PC-3 (cell line): ENCODE results near the gene MRPS14. TPM values are rescaled to one million over a fixed set of nuclear protein-coding genes. Genes with fewer than 3 reads are reported as not detected.

Experiments
- ATAC-seq: fragments of 200-7000 bp; cut with Tn5 transposase; 2 replicates; pipeline ENCODE4 v1.9.1; 2020; ENCODE audit warnings: mild to moderate bottlenecking, moderate library complexity
- BruUV-seq: library from RNA; stranded (reverse); fragments of 400-500 nt; replicated peaks from 2 replicates; lab custom pipeline; 2021; lab: Mats Ljungman, UMichigan
- CTCF ChIA-PET: fragments of 300-600 bp; sonication (Branson Sonifier 250); formaldehyde crosslinking; loops from one replicate; lab custom pipeline; 2022; ENCODE audit warnings: antibody characterized with exemption; lab: Charles Lee
- POLR2A ChIA-PET: fragments of 300-600 bp; sonication (Branson Sonifier 250); formaldehyde crosslinking; loops from one replicate; lab custom pipeline; 2022; ENCODE audit warnings: antibody characterized with exemption; ENCODE audit not compliant: unreplicated experiment; lab: Charles Lee
- DNase-seq: peaks from one replicate; pipeline ENCODE4 v3.0.0-alpha.2; 2015
- H2AFZ ChIP-seq: fragments of 300-600 bp; sonication (generic); 2 replicates; pipeline ENCODE4 v1.6.0; 2016; ENCODE audit warnings: antibody characterized with exemption, low read length
- H3F3A ChIP-seq: fragments of 300-600 bp; sonication (generic); one replicate; pipeline ENCODE4 v1.6.0; 2017; ENCODE audit warnings: antibody characterized with exemption, low read length, control low read depth, mild to moderate bottlenecking; ENCODE audit not compliant: unreplicated experiment
- H3K27ac ChIP-seq: fragments of 300-600 bp; sonication (generic); 2 replicates; pipeline ENCODE4 v1.5.1; 2016; ENCODE audit warnings: mild to moderate bottlenecking, low read length
- H3K27me3 ChIP-seq: fragments of 300-600 bp; sonication (generic); 2 replicates; pipeline ENCODE4 v1.6.1; 2016; ENCODE audit warnings: low read length, mixed read lengths
- H3K36me3 ChIP-seq: fragments of 300-600 bp; sonication (generic); 2 replicates; pipeline ENCODE4 v1.6.1; 2016; ENCODE audit warnings: low read depth, mixed run types, low read length, mixed read lengths
- H3K4me1 ChIP-seq: fragments of 300-600 bp; sonication (generic); 2 replicates; pipeline ENCODE4 v1.5.1; 2016; ENCODE audit warnings: low read length; ENCODE audit not compliant: insufficient read depth
- H3K4me2 ChIP-seq: fragments of 300-600 bp; sonication (generic); 2 replicates; pipeline ENCODE4 v1.6.0; 2016; ENCODE audit warnings: low read length
- H3K4me3 ChIP-seq: fragments of 300-600 bp; sonication (generic); 2 replicates; pipeline ENCODE4 v1.5.1; 2016; ENCODE audit warnings: mild to moderate bottlenecking, low read length, mixed read lengths
- H3K79me2 ChIP-seq: fragments of 300-600 bp; sonication (generic); 2 replicates; pipeline ENCODE4 v1.6.1; 2017; ENCODE audit warnings: low read length, mixed read lengths
- H3K9ac ChIP-seq: fragments of 300-600 bp; sonication (generic); 2 replicates; pipeline ENCODE4 v1.6.0; 2016; ENCODE audit warnings: mild to moderate bottlenecking, low read length
- H3K9me2 ChIP-seq: fragments of 300-600 bp; sonication (generic); replicated peaks from 2 replicates; pipeline ENCODE4 v1.6.1; 2016; ENCODE audit warnings: mixed run types, low read length, mixed read lengths
- H3K9me3 ChIP-seq: fragments of 300-600 bp; sonication (generic); 2 replicates; pipeline ENCODE4 v1.6.1; 2016; ENCODE audit warnings: low read length, mixed read lengths
- H4K20me1 ChIP-seq: fragments of 300-600 bp; sonication (generic); 2 replicates; pipeline ENCODE4 v1.6.1; 2016; ENCODE audit warnings: low read length, mixed read lengths
- CTCF ChIP-seq: fragments of 300-600 bp; sonication (generic); conservative IDR thresholded peaks from 2 replicates; pipeline ENCODE4 v1.5.1; 2017; ENCODE audit warnings: antibody characterized with exemption, low read depth, mild to moderate bottlenecking, low read length
- EZH2 ChIP-seq: fragments of 300-600 bp; sonication (generic); IDR thresholded peaks from one replicate; pipeline ENCODE4 v1.6.1; 2017; ENCODE audit warnings: antibody characterized with exemption, mild to moderate bottlenecking, low read length; ENCODE audit not compliant: unreplicated experiment
- EZH2phosphoT487 ChIP-seq: fragments of 300-600 bp; sonication (generic); IDR thresholded peaks from 2 replicates; pipeline ENCODE4 v1.6.1; 2018; ENCODE audit warnings: mild to moderate bottlenecking, antibody characterized with exemption, low read length, borderline replicate concordance
- intact Hi-C: fragments of 100-400 bp; cut with micrococcal nuclease; formaldehyde crosslinking; loops from 2 replicates; pipeline ENCODE4 v1.9.0; 2023
- total RNA-seq: library from RNA; depleted of rRNA; stranded (reverse); fragments of >200 nt; gene quantifications from 2 replicates; pipeline ENCODE4 v1.2.3, GENCODE V29; 2014

MRPS14 gene
- total RNA-seq, 1 experiment from 2014 or later, result 21.8 TPM

- H3K9me2 ChIP-seq, result no peaks in the 10 kb centered on the region
- H3K4me1 ChIP-seq, result peaks cover 43% of the 10 kb centered on the region
- no peaks in the 10 kb centered on the region for H3K9me3 ChIP-seq
- no peaks in the 10 kb centered on the region for H3F3A ChIP-seq
- H3K79me2 ChIP-seq, result no peaks in the 10 kb centered on the region
- H4K20me1 ChIP-seq, result no peaks in the 10 kb centered on the region
- H3K4me2 ChIP-seq, result no peak overlapping the region
- H3K9ac ChIP-seq, result no peak overlapping the region
- no peaks in the 10 kb centered on the region for H3K36me3 ChIP-seq
- intact Hi-C loops, result no loop called here
- no peaks in the 10 kb centered on the region for H3K27me3 ChIP-seq
- no peak overlapping the region for H3K4me3 ChIP-seq
- no peak for DNase-seq
- ATAC-seq, result no peak
- TF ChIP-seq EZH2phosphoT487 (no peak), CTCF (no peak), EZH2 (no peak)
- ChIA-PET POLR2A (no interaction called here), CTCF (no interaction called here)
- no TSS peak for BruUV-seq
- H3K27ac ChIP-seq, result no peak overlapping the region
- H2AFZ ChIP-seq, result no peak overlapping the region
These were observed 53.2 kb downstream of the MRPS14 start for GRCh38 chr1:174969977-174970376.

- no TSS peak for BruUV-seq
- Histone ChIP-seq H3K4me1 (peaks cover 46% of the 10 kb centered on the region), H3K9me2 (no peaks in the 10 kb centered on the region), H3K27me3 (no peaks in the 10 kb centered on the region), H3K4me3 (no peak overlapping the region), H3F3A (no peaks in the 10 kb centered on the region), H3K27ac (no peak overlapping the region), H3K4me2 (0 out of 2 replicates have a peak overlapping the region, but pooled peaks have one; percentile 23), H4K20me1 (no peaks in the 10 kb centered on the region), H3K9ac (no peak overlapping the region), H3K79me2 (no peaks in the 10 kb centered on the region), H3K36me3 (no peaks in the 10 kb centered on the region), H3K9me3 (no peaks in the 10 kb centered on the region), H2AFZ (no peak overlapping the region)
- POLR2A ChIA-PET, result no interaction called here
- ATAC-seq, result peak; percentile 68
- intact Hi-C loops, result no loop called here
- CTCF ChIA-PET, result no interaction called here
- DNase-seq, result peak; percentile 65
- TF ChIP-seq CTCF (no peak), EZH2 (no peak), EZH2phosphoT487 (no peak)
These were observed 54.4 kb downstream of the MRPS14 start for GRCh38 chr1:174968750-174969244.

GRCh38 chr1:174967845-174968705 is 55.1 kb downstream of the MRPS14 start:
- POLR2A ChIA-PET, result no interaction called here
- DNase-seq (no peak), ATAC-seq (no peak)
- Histone ChIP-seq H3K4me2 (peak overlapping the region; percentile 23; the same call in 1 of the 2 replicates), H3F3A (no peaks in the 10 kb centered on the region), H3K36me3 (no peaks in the 10 kb centered on the region), H3K4me1 (peaks cover 52% of the 10 kb centered on the region), H3K79me2 (no peaks in the 10 kb centered on the region), H3K27me3 (no peaks in the 10 kb centered on the region), H3K9me2 (no peaks in the 10 kb centered on the region), H2AFZ (no peak overlapping the region), H3K9ac (no peak overlapping the region), H4K20me1 (no peaks in the 10 kb centered on the region), H3K27ac (0 out of 2 replicates have a peak overlapping the region, but pooled peaks have one; percentile 4), H3K9me3 (no peaks in the 10 kb centered on the region), H3K4me3 (no peak overlapping the region)
- CTCF ChIA-PET, result no interaction called here
- no TSS peak for BruUV-seq
- TF ChIP-seq CTCF (no peak), EZH2phosphoT487 (no peak), EZH2 (no peak)
- intact Hi-C loops, result no loop called here
